ENCODE measurements around the gene CPAMD8.
"Not testable (repeated sequence)": the region's sequence is repeated elsewhere in the genome, so short reads cannot be mapped to it uniquely, and the experiment has no call there.

Gene CPAMD8

DNA sequence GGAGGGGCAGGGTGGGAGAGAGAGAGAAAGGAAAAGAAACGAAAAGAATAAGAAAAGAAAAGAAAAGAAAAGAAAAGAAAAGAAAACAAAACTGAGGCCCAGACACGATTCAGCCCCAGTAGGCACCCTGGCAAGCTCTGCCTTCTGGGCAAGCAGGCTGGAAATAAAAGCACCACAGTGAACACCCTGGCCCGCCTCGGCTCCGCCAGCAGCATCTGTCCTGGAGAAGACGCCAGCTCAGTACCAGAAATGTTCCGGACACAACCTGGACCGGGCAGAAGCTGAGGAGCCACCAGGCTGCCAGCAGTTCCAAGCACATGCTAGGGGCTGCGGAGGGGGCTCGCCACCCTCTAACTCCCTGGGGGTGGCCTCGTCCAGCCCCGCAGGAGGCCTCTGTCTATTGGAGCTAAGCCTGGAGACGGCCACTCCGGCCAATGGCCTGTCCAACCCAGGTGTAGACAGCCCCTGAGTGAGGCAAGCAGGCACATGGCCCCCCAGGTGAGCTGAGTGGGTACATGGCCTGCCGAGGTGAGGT lies 11.4 kb upstream of the CPAMD8 start:
- DNase-seq = no peak

DNA sequence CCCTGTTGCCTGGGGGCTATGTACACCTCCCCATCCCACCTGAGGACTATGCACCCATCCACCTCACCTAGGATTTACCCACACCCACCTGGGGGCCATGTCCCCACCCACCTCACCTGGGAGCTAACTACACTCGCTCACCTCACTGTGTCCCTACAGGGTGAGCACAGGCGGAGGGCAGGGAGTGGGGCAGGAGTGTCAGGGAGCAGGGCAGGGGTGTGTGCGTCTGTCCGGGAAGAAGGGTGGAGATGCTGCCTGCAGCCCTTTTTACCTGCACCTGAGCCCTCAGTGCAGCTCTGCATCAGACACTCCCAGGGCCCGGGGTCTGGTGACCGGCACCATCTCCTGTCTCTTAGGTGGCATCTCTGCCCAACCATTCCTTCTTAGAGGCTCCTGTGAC lies 10.6 kb upstream of the CPAMD8 start:
- no peak for DNase-seq

DNA sequence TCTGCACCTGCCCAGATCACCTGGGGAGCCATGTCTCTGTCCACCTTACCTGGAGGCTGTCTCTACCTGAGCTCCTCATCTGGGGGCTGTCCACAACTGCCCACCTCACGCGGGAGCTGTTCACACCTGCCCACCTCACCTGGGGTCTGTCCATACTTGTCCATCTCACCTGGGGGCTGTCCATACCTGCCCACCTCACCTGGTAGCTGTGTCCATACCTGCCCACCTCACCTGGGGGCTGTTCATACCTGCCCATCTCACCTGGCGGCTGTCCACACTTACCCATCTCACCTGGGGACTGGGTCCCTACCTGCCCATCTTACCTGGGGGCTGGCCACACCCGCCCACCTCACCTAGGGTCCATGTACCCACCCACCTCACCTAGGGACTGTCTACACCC lies 10.0 kb upstream of the CPAMD8 start:
- DNase-seq = no peak

DNA sequence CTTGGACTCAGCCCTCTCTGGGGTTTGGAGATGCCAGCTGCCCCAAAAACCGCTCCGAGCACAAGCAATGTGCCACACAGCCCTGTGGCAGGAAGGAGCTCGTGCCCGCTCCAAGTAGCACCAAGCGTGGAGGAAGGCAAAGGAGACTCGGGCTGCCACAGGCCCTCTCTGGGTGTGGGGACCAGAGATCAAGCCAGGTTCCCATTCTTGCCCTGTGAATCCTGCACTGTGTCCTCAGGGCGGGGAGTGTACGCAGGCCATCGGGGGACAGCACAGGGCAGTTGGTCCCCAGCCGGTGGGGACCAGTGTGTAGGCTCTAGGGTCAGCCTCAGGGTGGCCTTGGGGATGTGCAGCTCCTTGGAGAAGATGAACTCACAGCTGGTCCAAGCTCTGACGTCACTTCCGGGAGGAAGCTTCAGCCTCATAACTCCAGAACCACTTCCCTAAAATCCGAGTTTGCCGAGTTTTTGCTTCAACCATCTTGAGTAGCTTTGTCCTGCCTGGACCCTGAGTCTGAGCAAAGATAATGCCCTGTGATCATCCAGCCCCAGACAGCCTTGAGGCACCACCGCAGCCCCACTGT lies 9.3 kb upstream of the CPAMD8 start:
- DNase-seq = no peak

DNA sequence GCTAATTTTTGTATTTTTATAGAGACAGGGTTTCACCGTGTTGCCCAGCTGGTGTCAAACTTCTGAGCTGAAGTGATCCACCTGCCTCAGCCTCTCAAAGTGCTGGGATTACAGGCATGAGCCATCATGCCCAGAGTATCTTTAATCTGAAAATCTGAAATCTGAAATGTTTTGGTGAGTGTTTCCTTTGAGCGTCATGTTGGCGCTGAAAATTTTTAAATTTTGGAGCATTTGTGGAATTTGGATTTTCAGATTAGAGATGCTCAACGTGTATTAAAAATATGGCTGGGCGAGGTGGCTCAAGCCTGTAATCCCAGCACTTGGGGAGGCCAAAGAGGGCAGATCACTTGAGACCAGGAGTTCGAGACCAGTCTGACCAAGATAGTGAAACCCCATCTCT lies 5.1 kb upstream of the CPAMD8 start:
- DNase-seq = no peak

GRCh38 chr19:17027535-17027975 lies 945 bp upstream of the CPAMD8 start:
- no peak for DNase-seq

GRCh38 chr19:17025991-17026658 lies 485 bp downstream of the CPAMD8 start:
- DNase-seq = no peak

DNA sequence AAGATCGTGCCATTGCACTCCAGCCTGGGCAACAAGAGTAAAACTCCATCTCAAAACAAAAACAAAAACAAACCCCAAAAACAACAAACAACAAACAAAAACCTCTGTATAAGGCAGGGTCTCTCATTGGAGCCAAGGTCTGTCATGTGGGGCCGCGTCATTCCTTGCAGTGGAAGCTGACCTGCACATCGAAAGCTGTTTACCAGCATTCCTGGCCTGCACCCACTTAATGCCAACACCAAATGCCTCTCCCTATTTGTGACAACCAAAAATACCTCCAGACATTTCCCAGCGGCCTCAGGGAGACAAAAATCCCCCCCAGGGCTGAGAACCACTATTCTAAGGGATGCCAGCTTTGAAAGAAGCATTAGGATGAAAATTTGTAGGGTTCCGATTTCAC lies 1.2 kb downstream of the CPAMD8 start:
- no peak for DNase-seq

DNA sequence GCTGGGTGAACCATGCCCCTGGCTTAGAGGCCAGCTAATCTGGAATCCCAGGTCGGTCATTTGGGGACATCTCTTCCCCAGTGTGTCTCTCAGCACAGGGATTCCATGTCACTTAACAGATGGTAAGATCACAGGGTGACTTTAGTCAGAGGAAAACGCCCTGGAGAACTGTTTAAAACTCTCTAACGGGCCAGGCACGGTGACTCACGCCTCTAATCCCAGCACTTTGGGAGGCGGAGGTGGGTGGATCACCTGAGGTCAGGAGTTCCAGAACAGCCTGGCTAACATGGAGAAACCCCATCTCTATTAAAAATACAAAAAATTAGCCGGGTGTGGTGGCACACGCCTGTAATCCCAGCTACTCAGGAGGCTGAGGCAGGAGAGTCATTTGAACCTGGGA lies 1.7 kb downstream of the CPAMD8 start:
- DNase-seq = not testable (repeated sequence)

GRCh38 chr19:17023805-17024204 lies 2.8 kb downstream of the CPAMD8 start:
- no peak for DNase-seq

GRCh38 chr19:17022738-17023137 lies 3.9 kb downstream of the CPAMD8 start:
- no peak for DNase-seq

- no peak for DNase-seq
Measured at GRCh38 chr19:17021793-17022590, 4.6 kb downstream of the CPAMD8 start.

DNA sequence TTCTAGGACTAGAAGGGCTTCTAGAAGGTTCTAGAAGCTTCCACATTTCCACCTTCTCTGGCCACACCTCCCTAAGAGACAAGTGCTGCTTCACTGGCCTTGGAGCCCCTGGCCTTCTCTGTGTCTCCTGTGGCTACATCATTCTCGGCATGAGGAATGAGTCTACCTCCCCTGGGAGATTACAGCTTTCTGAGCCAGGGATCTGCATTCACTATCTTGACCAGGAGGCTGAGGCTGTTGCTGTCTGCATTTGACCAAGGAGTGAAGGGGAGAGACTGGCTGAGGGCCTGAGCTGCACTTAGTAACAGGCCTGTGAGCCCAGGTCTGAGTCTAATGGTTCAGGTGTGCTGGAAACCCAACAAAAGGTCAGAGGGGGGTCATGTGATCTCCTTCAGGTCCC lies 5.3 kb downstream of the CPAMD8 start:
- DNase-seq = no peak

DNA sequence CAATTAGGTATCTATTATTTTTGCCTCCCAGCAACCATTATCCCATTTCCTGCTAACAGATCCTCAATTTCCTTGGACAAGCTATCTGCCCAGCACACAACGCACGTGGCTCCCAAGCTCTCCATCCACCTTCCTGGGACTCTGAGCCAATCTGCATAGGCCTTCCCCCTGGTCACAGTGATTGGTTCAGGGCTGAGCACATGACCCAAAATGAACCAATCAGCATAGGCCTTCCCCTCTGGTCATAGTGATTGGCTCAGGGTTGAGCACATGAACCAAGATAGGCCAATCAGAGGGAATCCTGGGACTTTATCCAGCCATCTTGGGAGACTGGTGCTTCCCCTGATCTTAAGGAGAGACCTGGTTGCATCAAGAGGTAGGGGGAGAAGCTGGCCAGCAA lies 5.8 kb downstream of the CPAMD8 start:
- no peak for DNase-seq

DNA sequence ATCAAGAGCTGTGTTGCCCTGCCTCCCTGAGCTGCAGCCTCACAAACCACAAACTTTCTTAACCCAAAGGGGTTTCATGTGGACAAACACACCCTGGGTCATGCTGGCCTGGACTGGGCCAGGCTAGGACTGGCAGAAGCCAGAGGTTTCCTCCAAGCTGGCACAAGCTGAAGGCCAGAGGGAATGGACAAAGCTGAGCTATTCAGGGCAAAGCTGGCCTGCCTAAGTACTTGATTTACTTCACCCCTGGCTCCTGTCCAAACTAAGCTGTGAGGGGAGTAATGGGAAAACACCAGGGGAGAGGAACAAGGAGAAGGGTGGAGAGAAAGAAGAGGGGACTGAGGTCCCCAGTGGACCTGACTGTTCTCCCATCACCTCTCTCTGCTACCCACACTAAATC lies 6.2 kb downstream of the CPAMD8 start:
- no peak for DNase-seq

- peak; percentile 7 for DNase-seq
Measured at GRCh38 chr19:17014212-17014861, 12.3 kb downstream of the CPAMD8 start.

DNA sequence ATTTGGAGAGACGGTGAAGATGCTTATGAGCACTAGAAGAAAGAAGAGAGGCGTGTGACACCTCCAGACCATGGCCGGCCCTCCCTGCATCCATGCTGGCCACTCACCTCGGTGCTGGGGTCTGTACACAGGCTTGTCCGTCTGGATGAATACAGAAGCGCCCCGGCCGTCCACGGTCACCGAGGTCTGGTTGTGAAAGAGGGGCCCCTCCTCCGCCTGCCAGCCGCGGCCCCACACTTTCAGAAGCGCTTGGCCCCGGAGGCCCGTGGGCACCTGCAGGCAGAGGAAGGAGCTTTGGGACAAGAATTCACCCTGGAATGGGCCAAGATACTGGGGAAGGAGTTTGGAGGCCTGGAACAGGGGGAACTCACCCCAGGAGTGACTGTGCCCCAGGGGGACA lies 15.1 kb downstream of the CPAMD8 start:
- no peak for DNase-seq

- no peak for DNase-seq
Measured at GRCh38 chr19:17006579-17006978, 20.0 kb downstream of the CPAMD8 start.

DNA sequence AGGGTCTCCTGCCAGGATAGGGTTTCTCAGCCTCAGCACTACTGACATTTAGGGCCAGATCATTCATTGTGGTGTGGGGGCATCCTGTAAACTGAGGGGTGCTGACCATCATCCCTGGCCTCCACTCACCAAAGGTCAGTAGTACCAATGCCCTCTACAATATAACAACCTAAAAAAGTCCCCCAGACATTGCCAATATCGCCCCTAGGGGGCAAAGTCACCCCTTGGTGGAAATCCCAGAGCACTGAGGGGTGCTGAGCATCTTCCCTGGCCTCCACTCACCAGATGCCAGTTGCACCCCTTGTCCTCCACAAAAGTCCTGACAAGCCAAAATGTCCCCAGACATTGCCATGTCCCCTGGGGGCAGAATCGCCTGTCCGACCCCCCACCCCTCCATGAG lies 21.6 kb downstream of the CPAMD8 start:
- DNase-seq = no peak

DNA sequence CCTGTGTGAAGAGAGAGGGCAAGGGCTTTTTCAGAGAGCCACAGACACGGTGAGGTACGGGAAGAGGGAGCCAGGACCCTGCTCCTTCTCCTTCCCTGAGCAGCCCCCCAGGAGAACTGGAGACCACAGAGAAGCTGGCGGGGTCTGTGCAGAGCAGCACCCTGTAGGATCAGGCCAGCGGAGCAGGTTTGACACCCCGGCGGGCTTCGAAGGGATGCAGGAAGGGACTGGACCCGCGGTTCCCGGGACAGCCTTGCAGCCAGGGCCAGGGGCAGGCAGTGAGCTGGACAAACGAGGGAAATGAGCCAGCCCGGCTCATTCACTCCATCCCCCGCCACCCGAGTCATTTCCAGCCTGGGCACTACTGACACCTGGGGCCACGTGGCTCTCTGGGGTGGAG lies 22.2 kb downstream of the CPAMD8 start:
- DNase-seq = no peak

DNA sequence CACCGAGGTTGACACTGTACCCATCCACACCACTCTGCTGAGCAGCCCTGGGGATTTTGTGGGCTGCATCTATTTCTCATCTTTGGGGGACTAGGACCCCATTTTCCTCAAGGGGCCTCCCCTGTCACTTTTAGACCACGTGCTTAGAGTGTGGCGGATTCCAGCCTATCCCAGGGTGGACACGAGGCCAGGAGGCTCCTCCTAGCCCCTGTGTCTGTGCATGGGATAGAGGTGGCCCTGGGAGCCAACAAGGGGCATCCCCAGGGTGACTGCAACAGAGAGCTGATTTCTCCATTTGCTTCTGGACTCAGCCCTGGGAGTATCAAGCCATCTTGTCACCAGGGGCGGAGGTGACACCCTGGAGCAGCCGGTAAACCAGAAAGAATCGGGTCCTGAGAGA lies 24.2 kb downstream of the CPAMD8 start:
- DNase-seq = no peak

DNA sequence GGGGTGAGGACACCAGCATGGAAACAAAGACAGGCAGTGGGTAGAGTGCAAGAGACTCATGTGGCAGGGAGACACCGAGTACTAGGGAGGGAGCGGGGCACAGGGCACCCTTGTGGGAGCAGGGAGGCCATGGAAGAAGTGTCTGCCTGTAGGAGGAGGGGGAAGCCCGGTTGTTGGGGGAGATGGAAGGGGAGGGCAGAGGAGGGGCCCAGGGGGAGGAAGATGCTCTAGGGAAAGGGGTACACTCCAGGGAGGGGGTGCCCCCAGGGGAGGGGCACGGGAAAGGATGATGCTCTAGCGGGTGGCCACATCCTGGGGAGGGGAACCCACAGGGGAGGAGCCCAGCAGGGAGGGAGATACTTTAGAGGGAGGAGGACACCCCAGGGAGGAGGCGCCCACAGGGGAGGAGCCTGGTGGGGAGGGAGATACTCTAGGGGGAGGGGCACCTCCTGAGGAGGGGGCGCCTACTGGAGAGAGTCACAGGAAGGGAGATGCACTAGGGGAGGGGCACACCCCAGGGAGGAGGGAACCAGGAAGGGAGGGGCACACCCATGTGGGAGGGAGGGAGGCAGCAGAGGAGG lies 24.9 kb downstream of the CPAMD8 start:
- peak; percentile 52 for DNase-seq

GRCh38 chr19:16998635-16999194 lies 27.9 kb downstream of the CPAMD8 start:
- no peak for DNase-seq
